Gastrocnemius medialis (tissue), 4 donors: ENCODE data around the gene TRIO.
A peak's percentile ranks its signal among the peaks of the same experiment; 100 is the strongest.

Source experiments
- CTCF ChIP-seq, 5 experiments: fragments of 450-650 bp in 3 of 5; fragments of 200-600 bp in 2 of 5; sonication (generic) in 2 of 5; IDR thresholded peaks in 4 of 5; conservative IDR thresholded peaks in 1 of 5; 1 replicate in 4 of 5; 2 replicates in 1 of 5; pipeline ENCODE4 v1.5.1; 2016 to 2019; ENCODE audit warnings: antibody characterized with exemption in 5 of 5, mild to moderate bottlenecking in 3 of 5, moderate library complexity in 3 of 5
- POLR2A ChIP-seq, 2 donors: fragments of 450-650 bp; IDR thresholded peaks; one replicate each; pipeline ENCODE4 v1.6.1; 2017; ENCODE audit warnings: antibody characterized with exemption in 2 of 2, mild to moderate bottlenecking in 2 of 2, moderate library complexity in 2 of 2

- TF ChIP-seq POLR2A (IDR thresholded peaks at IDR 0.05) (peak in 1 of 2 donors; percentile 14), CTCF (IDR thresholded peaks at IDR 0.05 in 4 of 5, conservative IDR thresholded peaks at IDR 0.05 in 1 of 5) (no peak)
Observed at GRCh38 chr5:14190194-14191164, 47.3 kb downstream of the TRIO start.
